Neural progenitor cell (in vitro differentiated cells): Measurements from ENCODE around the gene GOLGA8T.
"Not testable (repeated sequence)": the region's sequence is repeated elsewhere in the genome, so short reads cannot be mapped to it uniquely, and the experiment has no call there.

Source experiments
- EZH2 ChIP-seq: fragments of 200-600 bp; sonication (generic); IDR thresholded peaks from 2 replicates; pipeline ENCODE4 v1.6.1; 2017; ENCODE audit warnings: antibody characterized with exemption, mild to moderate bottlenecking, moderate library complexity
- TF ChIP-seq, protein P1 (sequence below): fragments of 200-600 bp; sonication (generic); IDR thresholded peaks from 2 replicates; pipeline ENCODE4 v1.5.1; 2017; ENCODE audit warnings: antibody characterized with exemption, mild to moderate bottlenecking

DNA sequence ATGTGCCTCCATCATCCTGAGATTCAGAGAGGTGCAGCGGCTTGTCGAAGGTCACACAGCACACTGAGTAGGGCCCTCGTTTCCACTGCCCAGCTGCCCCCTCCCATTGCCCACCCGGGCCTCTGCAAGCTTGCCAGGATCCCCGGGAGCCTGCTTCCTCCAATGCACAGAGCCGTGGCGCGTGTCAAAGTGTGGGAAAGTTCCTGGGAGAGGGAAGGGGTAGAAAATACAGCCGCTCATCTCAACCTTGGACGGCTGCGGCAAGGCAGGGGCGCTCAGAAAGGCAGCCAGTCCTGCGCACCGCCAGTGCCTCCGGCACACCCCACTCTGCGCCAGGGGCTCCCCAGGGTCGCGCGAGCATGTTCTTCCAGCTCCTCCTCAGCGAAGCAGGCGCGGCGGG, 56.3 kb downstream of the GOLGA8T start:
- TF ChIP-seq, protein P1, sequence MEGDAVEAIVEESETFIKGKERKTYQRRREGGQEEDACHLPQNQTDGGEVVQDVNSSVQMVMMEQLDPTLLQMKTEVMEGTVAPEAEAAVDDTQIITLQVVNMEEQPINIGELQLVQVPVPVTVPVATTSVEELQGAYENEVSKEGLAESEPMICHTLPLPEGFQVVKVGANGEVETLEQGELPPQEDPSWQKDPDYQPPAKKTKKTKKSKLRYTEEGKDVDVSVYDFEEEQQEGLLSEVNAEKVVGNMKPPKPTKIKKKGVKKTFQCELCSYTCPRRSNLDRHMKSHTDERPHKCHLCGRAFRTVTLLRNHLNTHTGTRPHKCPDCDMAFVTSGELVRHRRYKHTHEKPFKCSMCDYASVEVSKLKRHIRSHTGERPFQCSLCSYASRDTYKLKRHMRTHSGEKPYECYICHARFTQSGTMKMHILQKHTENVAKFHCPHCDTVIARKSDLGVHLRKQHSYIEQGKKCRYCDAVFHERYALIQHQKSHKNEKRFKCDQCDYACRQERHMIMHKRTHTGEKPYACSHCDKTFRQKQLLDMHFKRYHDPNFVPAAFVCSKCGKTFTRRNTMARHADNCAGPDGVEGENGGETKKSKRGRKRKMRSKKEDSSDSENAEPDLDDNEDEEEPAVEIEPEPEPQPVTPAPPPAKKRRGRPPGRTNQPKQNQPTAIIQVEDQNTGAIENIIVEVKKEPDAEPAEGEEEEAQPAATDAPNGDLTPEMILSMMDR: not testable (repeated sequence)
- not testable (repeated sequence) for TF ChIP-seq EZH2
